ENCODE data around the gene TMTC2. TPM values are rescaled to one million over a fixed set of nuclear protein-coding genes. Genes with fewer than 3 reads are reported as not detected.

Gene TMTC2
- total RNA-seq, 1 donor from 2014 or later = 20.2 TPM

DNA sequence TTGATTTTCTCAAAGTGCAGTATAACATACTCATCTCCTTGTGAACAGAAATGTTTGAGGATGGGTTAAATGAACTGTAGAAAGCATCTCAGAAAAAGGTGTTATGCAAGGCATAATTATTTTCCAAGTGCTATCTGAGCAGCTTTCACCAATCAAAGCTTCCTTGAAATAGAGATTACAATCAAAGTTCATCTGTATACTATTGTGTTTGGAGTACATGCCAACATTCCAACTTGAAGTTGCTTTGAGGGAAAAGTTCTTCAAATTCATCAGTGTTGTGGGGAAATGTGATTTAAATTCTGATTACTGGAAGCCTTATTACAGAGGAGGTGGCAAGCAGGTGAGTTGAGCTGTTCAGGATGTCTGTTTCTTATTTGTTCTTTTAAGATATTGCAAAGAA is 68.2 kb downstream of the TMTC2 start:
- Mint-ChIP-seq H3K4me1 (ENCODE audit: unreplicated experiment) (peaks cover 50% of the 10 kb centered on the region), H3K27ac (ENCODE audit: unreplicated experiment) (no peak overlapping the region), H3K27me3 (ENCODE audit: unreplicated experiment) (no peaks in the 10 kb centered on the region), H3K4me3 (ENCODE audit: unreplicated experiment) (no peak overlapping the region), H3K36me3 (ENCODE audit: unreplicated experiment) (peaks cover 4% of the 10 kb centered on the region), H3K9me3 (ENCODE audit: unreplicated experiment) (no peaks in the 10 kb centered on the region)
- TF ChIP-seq CTCF (IDR thresholded peaks at IDR 0.05) = no peak
- no peak for DNase-seq (ENCODE audit: extremely low spot score, unreplicated experiment)

- no peak for TF ChIP-seq CTCF (IDR thresholded peaks at IDR 0.05)
- Mint-ChIP-seq H3K9me3 (ENCODE audit: unreplicated experiment) (no peaks in the 10 kb centered on the region), H3K36me3 (ENCODE audit: unreplicated experiment) (no peaks in the 10 kb centered on the region), H3K27me3 (ENCODE audit: unreplicated experiment) (no peaks in the 10 kb centered on the region), H3K27ac (ENCODE audit: unreplicated experiment) (no peak overlapping the region), H3K4me3 (ENCODE audit: unreplicated experiment) (no peak overlapping the region), H3K4me1 (ENCODE audit: unreplicated experiment) (peaks cover 51% of the 10 kb centered on the region)
- no peak for DNase-seq (ENCODE audit: extremely low spot score, unreplicated experiment)
These were observed 69.6 kb downstream of the TMTC2 start for GRCh38 chr12:82756303-82756702.

DNA sequence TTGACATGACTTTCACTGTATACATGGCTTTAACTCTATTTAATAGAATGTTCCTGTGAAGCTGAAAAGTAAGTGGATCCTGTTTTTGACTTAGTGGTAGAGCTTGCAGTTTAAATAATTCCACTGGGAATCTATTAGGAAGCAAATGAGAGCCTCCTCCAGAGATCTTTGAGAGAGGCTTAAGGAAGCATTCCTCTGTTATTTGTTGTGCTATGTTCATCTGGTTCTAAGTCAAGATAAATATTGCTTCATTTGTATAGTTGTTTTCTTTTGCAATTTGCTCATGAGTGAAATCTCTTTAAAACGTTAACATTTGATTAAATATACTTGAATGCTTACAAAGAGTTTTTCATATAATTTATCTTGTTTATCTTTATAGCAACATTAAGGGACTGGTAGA is 70.4 kb downstream of the TMTC2 start:
- H3K4me1 Mint-ChIP-seq (ENCODE audit: unreplicated experiment) = peaks cover 47% of the 10 kb centered on the region
- peak overlapping the region; percentile 47 for H3K27ac Mint-ChIP-seq (ENCODE audit: unreplicated experiment)
- no peak overlapping the region for H3K4me3 Mint-ChIP-seq (ENCODE audit: unreplicated experiment)
- no peaks in the 10 kb centered on the region for H3K27me3 Mint-ChIP-seq (ENCODE audit: unreplicated experiment)
- no peaks in the 10 kb centered on the region for H3K9me3 Mint-ChIP-seq (ENCODE audit: unreplicated experiment)
- H3K36me3 Mint-ChIP-seq (ENCODE audit: unreplicated experiment) = peaks cover 4% of the 10 kb centered on the region
- no peak for DNase-seq (ENCODE audit: extremely low spot score, unreplicated experiment)
- TF ChIP-seq CTCF (IDR thresholded peaks at IDR 0.05) = no peak

- H3K4me3 Mint-ChIP-seq (ENCODE audit: unreplicated experiment) = no peak overlapping the region
- no peak for TF ChIP-seq CTCF (IDR thresholded peaks at IDR 0.05)
- peaks cover 43% of the 10 kb centered on the region for H3K4me1 Mint-ChIP-seq (ENCODE audit: unreplicated experiment)
- H3K27ac Mint-ChIP-seq (ENCODE audit: unreplicated experiment) = peak overlapping the region; percentile 27
- H3K27me3 Mint-ChIP-seq (ENCODE audit: unreplicated experiment) = no peaks in the 10 kb centered on the region
- H3K9me3 Mint-ChIP-seq (ENCODE audit: unreplicated experiment) = no peaks in the 10 kb centered on the region
- DNase-seq (ENCODE audit: extremely low spot score, unreplicated experiment) = no peak
- H3K36me3 Mint-ChIP-seq (ENCODE audit: unreplicated experiment) = peaks cover 8% of the 10 kb centered on the region
These were observed 71.0 kb downstream of the TMTC2 start for GRCh38 chr12:82757656-82758055.

DNA sequence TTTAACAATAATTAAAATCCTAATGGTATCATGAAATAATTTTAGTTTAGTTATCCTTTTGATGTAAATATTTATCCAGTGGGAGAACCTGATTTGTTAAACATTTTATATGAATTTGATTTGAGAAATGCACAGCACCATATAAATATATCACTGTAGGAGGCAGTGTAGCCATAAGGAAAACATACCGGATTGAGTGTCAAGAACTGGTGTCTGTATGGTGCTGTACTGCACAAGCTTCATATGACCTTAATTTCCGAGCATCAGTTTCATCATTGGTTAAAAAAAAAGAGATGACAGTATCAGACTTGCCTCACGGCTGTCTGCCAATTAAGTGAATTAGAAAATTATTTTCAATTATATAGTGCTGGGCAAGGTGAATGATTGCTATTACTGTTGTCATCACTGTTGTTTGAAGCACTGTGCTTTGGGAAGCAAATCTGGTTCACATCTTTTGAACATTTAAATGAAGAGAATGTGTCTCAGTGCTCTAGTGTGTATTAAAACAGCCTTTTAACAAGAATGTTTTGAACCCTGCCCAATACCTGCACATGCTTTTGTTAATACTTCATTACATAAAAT is 72.1 kb downstream of the TMTC2 start:
- Mint-ChIP-seq H3K27me3 (ENCODE audit: unreplicated experiment) (no peaks in the 10 kb centered on the region), H3K36me3 (ENCODE audit: unreplicated experiment) (peaks cover 8% of the 10 kb centered on the region), H3K4me3 (ENCODE audit: unreplicated experiment) (no peak overlapping the region), H3K9me3 (ENCODE audit: unreplicated experiment) (no peaks in the 10 kb centered on the region), H3K27ac (ENCODE audit: unreplicated experiment) (no peak overlapping the region), H3K4me1 (ENCODE audit: unreplicated experiment) (peaks cover 34% of the 10 kb centered on the region)
- no peak for DNase-seq (ENCODE audit: extremely low spot score, unreplicated experiment)
- TF ChIP-seq CTCF (IDR thresholded peaks at IDR 0.05) = peak; percentile 38

All from osteocyte (in vitro differentiated cells).